IPS-18c (cell line): ENCODE measurements around the gene USP48.

ENCODE experiments used
- H3K4me3 ChIP-seq: 2 replicates; pipeline ENCODE4 v1.7.0; 2013; ENCODE audit warnings: low read depth, mild to moderate bottlenecking, low read length, moderate library complexity; ENCODE audit not compliant: insufficient read depth
- H3K9me3 ChIP-seq: one replicate; pipeline ENCODE4 v1.6.1; 2013; ENCODE audit warnings: mild to moderate bottlenecking, low read length, moderate library complexity; ENCODE audit not compliant: control insufficient read depth, insufficient read depth

The USP48 gene

GRCh38 chr1:21732664-21733063, 50.3 kb downstream of the USP48 start:
- Histone ChIP-seq H3K9me3 (no peaks in the 10 kb centered on the region), H3K4me3 (no peak overlapping the region)

- no peaks in the 10 kb centered on the region for H3K9me3 ChIP-seq
- H3K4me3 ChIP-seq, result no peak overlapping the region
These were observed 57.1 kb downstream of the USP48 start for GRCh38 chr1:21725748-21726392.

- Histone ChIP-seq H3K4me3 (no peak overlapping the region), H3K9me3 (no peaks in the 10 kb centered on the region)
These were observed 58.4 kb downstream of the USP48 start for GRCh38 chr1:21724570-21724969.

- Histone ChIP-seq H3K9me3 (no peaks in the 10 kb centered on the region), H3K4me3 (no peak overlapping the region)
These were observed 58.9 kb downstream of the USP48 start for GRCh38 chr1:21724098-21724497.

- H3K4me3 ChIP-seq, result no peak overlapping the region
- no peaks in the 10 kb centered on the region for H3K9me3 ChIP-seq
These were observed 61.5 kb downstream of the USP48 start for GRCh38 chr1:21721295-21721985.

- no peak overlapping the region for H3K4me3 ChIP-seq
- no peaks in the 10 kb centered on the region for H3K9me3 ChIP-seq
These were observed 66.8 kb downstream of the USP48 start for GRCh38 chr1:21716169-21716568.

- no peaks in the 10 kb centered on the region for H3K9me3 ChIP-seq
- H3K4me3 ChIP-seq, result no peak overlapping the region
These were observed 75.1 kb downstream of the USP48 start for GRCh38 chr1:21707891-21708290.

GRCh38 chr1:21707086-21707840, 75.7 kb downstream of the USP48 start:
- Histone ChIP-seq H3K9me3 (no peaks in the 10 kb centered on the region), H3K4me3 (no peak overlapping the region)

- Histone ChIP-seq H3K4me3 (no peak overlapping the region), H3K9me3 (no peaks in the 10 kb centered on the region)
These were observed 76.7 kb downstream of the USP48 start for GRCh38 chr1:21706151-21706835.

- no peaks in the 10 kb centered on the region for H3K9me3 ChIP-seq
These were observed 77.5 kb downstream of the USP48 start for GRCh38 chr1:21705303-21705980.

GRCh38 chr1:21704145-21704544, 78.8 kb downstream of the USP48 start:
- Histone ChIP-seq H3K4me3 (no peak overlapping the region), H3K9me3 (no peaks in the 10 kb centered on the region)

More at GRCh38 chr1:21705303-21705980, 77.5 kb downstream of the USP48 start:
- no peak overlapping the region for H3K4me3 ChIP-seq

GRCh38 chr1:21703318-21703963, 79.5 kb downstream of the USP48 start:
- Histone ChIP-seq H3K9me3 (no peaks in the 10 kb centered on the region), H3K4me3 (no peak overlapping the region)

GRCh38 chr1:21702780-21703179, 80.2 kb downstream of the USP48 start:
- H3K9me3 ChIP-seq, result no peaks in the 10 kb centered on the region
- H3K4me3 ChIP-seq, result no peak overlapping the region

- no peaks in the 10 kb centered on the region for H3K9me3 ChIP-seq
These were observed 81.5 kb downstream of the USP48 start for GRCh38 chr1:21701401-21701800.

GRCh38 chr1:21700094-21700493, 82.9 kb downstream of the USP48 start:
- Histone ChIP-seq H3K9me3 (no peaks in the 10 kb centered on the region), H3K4me3 (no peak overlapping the region)

More at GRCh38 chr1:21701401-21701800, 81.5 kb downstream of the USP48 start:
- H3K4me3 ChIP-seq, result no peak overlapping the region

GRCh38 chr1:21696931-21697330, 86.0 kb downstream of the USP48 start:
- Histone ChIP-seq H3K4me3 (no peak overlapping the region), H3K9me3 (no peaks in the 10 kb centered on the region)

GRCh38 chr1:21693732-21694131, 89.2 kb downstream of the USP48 start:
- Histone ChIP-seq H3K9me3 (no peaks in the 10 kb centered on the region), H3K4me3 (no peak overlapping the region)
